Panc1 (cell line): ENCODE measurements around the gene C11orf98. TPM values are rescaled to one million over a fixed set of nuclear protein-coding genes. Genes with fewer than 3 reads are reported as not detected.

Experiments
- ATAC-seq: fragments of 200-7000 bp; cut with Tn5 transposase; 2 replicates; pipeline ENCODE4 v1.9.1; 2020; ENCODE audit warnings: mild to moderate bottlenecking, moderate library complexity
- BruUV-seq: library from RNA; stranded (reverse); fragments of 400-500 nt; replicated peaks from 2 replicates; lab custom pipeline; 2021; lab: Mats Ljungman, UMichigan
- CTCF ChIA-PET: fragments of 300-600 bp; sonication (Branson Sonifier 250); formaldehyde crosslinking; loops from one replicate; lab custom pipeline; 2022; ENCODE audit warnings: antibody characterized with exemption; lab: Charles Lee
- POLR2A ChIA-PET: fragments of 300-600 bp; sonication (Branson Sonifier 250); formaldehyde crosslinking; loops from one replicate; lab custom pipeline; 2022; ENCODE audit warnings: antibody characterized with exemption; lab: Charles Lee
- DNase-seq: peaks from one replicate; pipeline ENCODE4 v3.0.0-alpha.2; 2010; ENCODE audit warnings: low read depth, low spot score
- H3K27ac ChIP-seq: 2 replicates; pipeline ENCODE4 v1.5.1; 2011; ENCODE audit warnings: mild to moderate bottlenecking, low read length, inconsistent platforms
- H3K27me3 ChIP-seq: fragments of 200-500 bp; sonication (Bioruptor generic); 2 replicates; pipeline ENCODE4 v1.6.0; 2014; ENCODE audit warnings: low read length, inconsistent platforms; ENCODE audit not compliant: control insufficient read depth, insufficient read depth
- H3K36me3 ChIP-seq: fragments of 200-500 bp; sonication (Bioruptor generic); 2 replicates; pipeline ENCODE4 v1.5.1; 2014; ENCODE audit warnings: inconsistent platforms, mild to moderate bottlenecking, low read length, moderate library complexity; ENCODE audit not compliant: control insufficient read depth, insufficient read depth
- H3K4me1 ChIP-seq: 2 replicates; pipeline ENCODE4 v1.5.1; 2011; ENCODE audit warnings: inconsistent platforms, mild to moderate bottlenecking, low read length, moderate library complexity; ENCODE audit not compliant: control insufficient read depth, insufficient read depth
- H3K4me3 ChIP-seq, 2 experiments: 2 replicates each; pipeline ENCODE4 v1.5.1; 2011 to 2012; ENCODE audit warnings: low read depth in 2 of 2, low read length in 2 of 2, mild to moderate bottlenecking in 2 of 2, inconsistent platforms in 1 of 2, moderate library complexity in 1 of 2
- H3K9me3 ChIP-seq: fragments of 200-500 bp; sonication (Bioruptor generic); 2 replicates; pipeline ENCODE4 v1.5.1; 2014; ENCODE audit warnings: low read depth, mild to moderate bottlenecking, inconsistent platforms, low read length, moderate library complexity; ENCODE audit not compliant: control insufficient read depth, insufficient read depth
- CTCF ChIP-seq: fragments of 450-650 bp; IDR thresholded peaks from 2 replicates; pipeline ENCODE4 v1.5.1; 2017; ENCODE audit warnings: mild to moderate bottlenecking
- POLR2AphosphoS5 ChIP-seq: IDR thresholded peaks from 2 replicates; pipeline ENCODE4 v1.6.1; 2012; ENCODE audit warnings: mild to moderate bottlenecking, low read depth, low read length, moderate library complexity
- REST ChIP-seq, 2 experiments: IDR thresholded peaks; 2 replicates each; pipeline ENCODE4 v1.6.1; 2011 to 2012; ENCODE audit warnings: low read depth in 2 of 2, control low read depth in 1 of 2, low read length in 1 of 2, mild to moderate bottlenecking in 1 of 2, moderate library complexity in 1 of 2; ENCODE audit not compliant: insufficient read depth in 1 of 2
- SIN3A ChIP-seq: IDR thresholded peaks from 2 replicates; pipeline ENCODE4 v1.6.1; 2012; ENCODE audit warnings: low read depth, mild to moderate bottlenecking, low read length, moderate library complexity, borderline replicate concordance; ENCODE audit not compliant: insufficient read depth
- TCF7L2 ChIP-seq: IDR thresholded peaks from 2 replicates; pipeline ENCODE4 v1.6.1; 2011; ENCODE audit warnings: mild to moderate bottlenecking, low read depth, low read length, inconsistent platforms
- in situ Hi-C: cut with HindIII; loops from 2 replicates; pipeline ENCODE4 v1.10.0; 2016; ENCODE audit warnings: low sequenced_read_pairs, low pct_unique_long_range_greater_than_20kb
- intact Hi-C: fragments of 100-400 bp; cut with micrococcal nuclease; formaldehyde crosslinking; loops from one replicate; pipeline ENCODE4 v1.10.0; 2022; ENCODE audit not compliant: unreplicated experiment
- total RNA-seq: library from RNA; stranded (reverse); gene quantifications from one replicate; pipeline ENCODE4 v1.2.1, GENCODE V29; 2021; ENCODE audit not compliant: unreplicated experiment

Gene C11orf98
- total RNA-seq, 1 experiment from 2014 or later, result 96.7 TPM

- no TSS peak for BruUV-seq
- no peaks in the 10 kb centered on the region for H3K9me3 ChIP-seq
- CTCF ChIA-PET, result no interaction called here
- in situ Hi-C loops, result no loop called here
- H3K27me3 ChIP-seq, result no peaks in the 10 kb centered on the region
- peaks cover 21% of the 10 kb centered on the region for H3K4me1 ChIP-seq
- TF ChIP-seq POLR2AphosphoS5 (no peak), TCF7L2 (no peak), SIN3A (no peak), CTCF (no peak), REST (IDR thresholded peaks at IDR 0.05; ENCODE audit: insufficient read depth in 1 of 2, low read depth in 2 of 2, low read length in 1 of 2) (no peak)
- POLR2A ChIA-PET, result interaction anchor here (0.6 kb wide), 2 partner anchors 9 to 19 kb away, joined by 3 to 9 read pairs; partner anchors contain the start of genes C11orf98 and CSKMT
- ATAC-seq (peak; percentile 41), DNase-seq (no peak)
- H3K4me3 ChIP-seq, result peak overlapping the region; percentile 69 to 92
- no peaks in the 10 kb centered on the region for H3K36me3 ChIP-seq
- intact Hi-C loops, result no loop called here
- H3K27ac ChIP-seq, result peak overlapping the region; percentile 71
Observed at GRCh38 chr11:62646825-62647608, 18.0 kb downstream of the C11orf98 start.

GRCh38 chr11:62645946-62646824, 18.8 kb downstream of the C11orf98 start, which contains the start of gene GANAB:
GANAB (minus strand) TSS chr11:62646613; CDS start chr11:62646599, 14 bp downstream.
- peak within 1 kb of the TSS; percentile 69 to 92 for H3K4me3 ChIP-seq
- no peaks in the 10 kb centered on the region for H3K27me3 ChIP-seq
- intact Hi-C loops (no loop called here), in situ Hi-C loops (no loop called here)
- ATAC-seq (peak; percentile 98), DNase-seq (peak; percentile 80)
- TF ChIP-seq POLR2AphosphoS5 (peak; percentile 97), TCF7L2 (no peak), SIN3A (peak; percentile 84; the same call in 1 of the 2 replicates)
- no TSS peak for BruUV-seq
- CTCF ChIA-PET, result no interaction called here
- POLR2A ChIA-PET, result interaction anchor here (0.5 to 0.6 kb wide), 4 partner anchors 10 to 40 kb away, joined by 3 to 13 read pairs (median 6); partner anchors contain the start of genes C11orf98 and CSKMT
- H3K36me3 ChIP-seq, result no peaks in the 10 kb centered on the region
- peaks cover 21% of the 10 kb centered on the region for H3K4me1 ChIP-seq
- peak within 1 kb of the TSS; percentile 80 for H3K27ac ChIP-seq
- no peaks in the 10 kb centered on the region for H3K9me3 ChIP-seq
